T-helper 2 cell (primary cell): ENCODE measurements around the gene AFF1.
A peak's percentile ranks its signal among the peaks of the same experiment; 100 is the strongest.

Experiments used
- DNase-seq, 5 experiments: peaks; one replicate each; pipeline versions ENCODE4 v3.0.0 to v3.0.0-alpha.2; 2012 to 2022
- total RNA-seq, 2 donors: gene quantifications; one replicate each; lab custom pipeline; 2026; lab: John Stamatoyannopoulos, UW

AFF1 gene, protein sequence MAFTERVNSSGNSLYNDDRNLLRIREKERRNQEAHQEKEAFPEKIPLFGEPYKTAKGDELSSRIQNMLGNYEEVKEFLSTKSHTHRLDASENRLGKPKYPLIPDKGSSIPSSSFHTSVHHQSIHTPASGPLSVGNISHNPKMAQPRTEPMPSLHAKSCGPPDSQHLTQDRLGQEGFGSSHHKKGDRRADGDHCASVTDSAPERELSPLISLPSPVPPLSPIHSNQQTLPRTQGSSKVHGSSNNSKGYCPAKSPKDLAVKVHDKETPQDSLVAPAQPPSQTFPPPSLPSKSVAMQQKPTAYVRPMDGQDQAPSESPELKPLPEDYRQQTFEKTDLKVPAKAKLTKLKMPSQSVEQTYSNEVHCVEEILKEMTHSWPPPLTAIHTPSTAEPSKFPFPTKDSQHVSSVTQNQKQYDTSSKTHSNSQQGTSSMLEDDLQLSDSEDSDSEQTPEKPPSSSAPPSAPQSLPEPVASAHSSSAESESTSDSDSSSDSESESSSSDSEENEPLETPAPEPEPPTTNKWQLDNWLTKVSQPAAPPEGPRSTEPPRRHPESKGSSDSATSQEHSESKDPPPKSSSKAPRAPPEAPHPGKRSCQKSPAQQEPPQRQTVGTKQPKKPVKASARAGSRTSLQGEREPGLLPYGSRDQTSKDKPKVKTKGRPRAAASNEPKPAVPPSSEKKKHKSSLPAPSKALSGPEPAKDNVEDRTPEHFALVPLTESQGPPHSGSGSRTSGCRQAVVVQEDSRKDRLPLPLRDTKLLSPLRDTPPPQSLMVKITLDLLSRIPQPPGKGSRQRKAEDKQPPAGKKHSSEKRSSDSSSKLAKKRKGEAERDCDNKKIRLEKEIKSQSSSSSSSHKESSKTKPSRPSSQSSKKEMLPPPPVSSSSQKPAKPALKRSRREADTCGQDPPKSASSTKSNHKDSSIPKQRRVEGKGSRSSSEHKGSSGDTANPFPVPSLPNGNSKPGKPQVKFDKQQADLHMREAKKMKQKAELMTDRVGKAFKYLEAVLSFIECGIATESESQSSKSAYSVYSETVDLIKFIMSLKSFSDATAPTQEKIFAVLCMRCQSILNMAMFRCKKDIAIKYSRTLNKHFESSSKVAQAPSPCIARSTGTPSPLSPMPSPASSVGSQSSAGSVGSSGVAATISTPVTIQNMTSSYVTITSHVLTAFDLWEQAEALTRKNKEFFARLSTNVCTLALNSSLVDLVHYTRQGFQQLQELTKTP
- total RNA-seq, result 103 to 116 reads per million in 2 donors

DNA sequence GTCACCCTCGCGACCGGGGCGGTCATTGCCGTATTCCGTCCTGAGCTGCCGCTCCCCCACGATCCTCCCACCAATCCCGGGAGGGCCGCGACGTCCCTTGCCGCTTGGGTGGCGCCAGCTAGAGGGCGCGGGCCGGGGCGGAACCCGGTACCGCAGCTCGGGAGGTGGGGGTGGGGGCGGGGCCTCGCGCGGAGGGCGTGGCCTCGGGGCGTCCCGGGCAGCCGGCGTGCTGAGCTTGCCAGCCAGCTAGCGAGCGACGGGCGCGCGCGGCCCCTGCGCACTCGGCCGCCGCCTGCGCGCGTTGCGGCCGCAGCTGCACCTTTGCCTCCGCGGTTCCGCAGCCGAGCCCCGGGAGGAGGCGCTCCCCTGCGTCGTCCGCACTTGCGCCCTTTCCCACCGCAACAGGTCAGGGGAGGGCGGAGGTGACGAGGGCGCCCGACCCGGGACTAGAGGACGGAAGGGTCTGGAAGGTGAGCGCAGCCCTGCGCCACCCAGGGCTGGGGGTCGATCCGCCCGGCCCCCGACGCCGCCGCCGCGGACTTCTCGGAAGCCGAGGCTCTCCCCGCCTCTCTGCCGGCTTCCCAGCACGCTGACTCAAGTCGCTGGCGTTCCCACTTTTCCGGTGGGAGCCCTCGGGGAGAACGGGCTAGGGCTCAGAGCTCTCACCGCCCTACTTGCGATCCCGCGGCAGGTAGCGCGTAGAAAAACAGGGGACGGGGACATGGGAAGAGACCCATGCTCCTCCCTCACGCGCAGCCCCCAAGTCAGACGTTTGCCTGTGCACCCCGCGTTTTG is at the start of gene AFF1:
TSS of gene AFF1 (plus strand) at position 241 of the 795 bp plus-strand sequence. CDS start 13,523 bp downstream, outside the sequence.
- peak; percentile 77 to 96 (median 83) for DNase-seq

GRCh38 chr4:86890790-86891189 is 44.0 kb upstream of the AFF1 start:
- no peak for DNase-seq

GRCh38 chr4:86891762-86892635 is 42.8 kb upstream of the AFF1 start, which contains the start of gene C4orf36:
Gene C4orf36 (minus strand): TSS chr4:86892422. CDS start chr4:86891520, 902 bp downstream.
- peak in 1 of 5 experiments; percentile 61 for DNase-seq

DNA sequence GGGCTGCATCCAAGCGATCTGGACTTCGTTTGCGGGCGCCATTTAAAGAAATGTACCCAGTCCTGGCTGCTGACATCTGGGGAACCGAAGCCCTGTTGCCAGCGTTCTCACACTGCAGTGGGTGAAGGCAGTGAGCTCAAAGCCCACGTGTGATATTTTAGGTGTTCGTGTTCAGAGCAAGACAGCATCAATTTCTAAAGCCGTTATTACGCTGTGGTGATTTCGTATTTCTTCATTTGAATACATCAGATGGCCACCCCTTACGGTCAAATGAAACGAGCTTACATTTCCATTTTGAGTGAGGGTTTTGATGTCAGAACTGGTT is 42.2 kb upstream of the AFF1 start:
- DNase-seq, result no peak

DNA sequence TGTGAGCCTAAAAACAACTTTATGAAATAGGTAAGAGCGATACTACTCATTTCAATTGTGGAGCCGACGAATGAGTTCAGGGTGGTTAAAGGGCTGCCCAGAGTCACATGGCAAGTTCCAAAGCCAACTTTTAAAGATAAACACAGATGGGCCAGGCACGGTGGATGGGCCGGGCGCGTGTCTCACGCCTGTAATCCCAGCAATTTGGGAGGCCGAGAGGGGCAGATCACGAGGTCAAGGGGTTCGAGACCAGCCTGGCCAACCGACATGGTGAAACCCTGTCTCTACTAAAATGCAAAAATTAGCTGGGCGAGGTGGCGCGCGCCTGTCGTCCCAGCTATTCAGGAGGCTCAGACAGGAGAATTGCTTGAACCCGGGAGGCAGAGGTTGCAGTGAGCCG is 41.7 kb upstream of the AFF1 start:
- DNase-seq, result no peak

DNA sequence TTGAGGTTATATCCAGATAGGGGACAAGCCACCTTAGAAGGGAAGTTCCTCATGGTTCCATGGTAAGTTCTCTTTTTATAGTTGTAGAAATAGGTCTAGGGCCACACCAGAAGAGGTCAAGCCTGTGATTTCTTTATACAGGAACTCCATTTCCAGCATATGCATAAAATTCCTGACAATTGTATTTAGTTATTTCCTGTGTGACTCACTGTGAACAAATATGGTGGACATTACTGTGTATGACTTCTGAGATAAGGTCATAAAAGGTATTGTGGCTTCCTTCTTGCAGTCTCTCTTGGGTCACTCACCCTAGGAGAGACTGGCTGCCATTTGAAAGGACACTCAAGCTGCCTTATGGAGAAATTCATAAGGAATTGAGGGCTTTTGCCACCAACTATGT is 40.4 kb upstream of the AFF1 start:
- no peak for DNase-seq

- DNase-seq, result peak in 1 of 5 experiments; percentile 71
Observed at GRCh38 chr4:86895692-86896488, 38.9 kb upstream of the AFF1 start.

DNA sequence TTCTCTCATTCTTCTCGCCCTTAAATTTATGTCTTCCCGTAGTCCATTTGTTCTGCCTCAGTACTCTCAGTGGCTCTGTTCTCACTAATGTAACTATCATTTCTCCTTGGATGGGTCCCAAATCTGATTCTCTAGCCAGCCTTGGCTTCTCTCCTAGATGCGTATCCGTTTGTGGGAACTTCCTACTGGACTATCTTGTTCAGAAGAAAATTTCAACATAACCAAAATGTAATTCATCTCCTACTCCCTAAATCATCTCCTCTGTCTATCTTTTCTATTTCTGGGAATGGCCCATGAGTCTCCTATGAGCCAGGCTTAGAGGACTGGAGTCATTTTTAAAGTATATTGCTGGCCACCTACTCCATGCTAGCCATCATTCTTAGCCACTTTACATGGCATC is 38.2 kb upstream of the AFF1 start:
- no peak for DNase-seq

DNA sequence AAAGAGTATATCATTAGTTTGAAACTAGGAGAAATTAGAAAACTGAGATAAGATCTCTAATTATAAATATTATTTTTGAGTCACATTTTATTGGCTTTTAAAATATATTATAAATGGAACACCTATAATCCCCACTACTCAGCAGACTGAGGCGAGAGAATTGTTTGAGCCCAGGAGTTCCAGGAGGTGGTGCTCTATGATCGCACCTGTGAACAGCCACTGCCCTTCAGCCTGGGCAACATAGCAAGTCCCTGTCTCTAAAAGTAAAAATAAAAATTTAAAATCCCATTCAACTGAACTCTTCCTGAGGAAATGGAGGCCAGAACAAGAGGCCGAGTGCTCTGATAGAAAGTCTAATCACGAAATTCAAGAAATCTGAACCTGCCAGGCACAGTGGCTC is 36.2 kb upstream of the AFF1 start:
- DNase-seq, result no peak

- no peak for DNase-seq
Observed at GRCh38 chr4:86901864-86902263, 32.9 kb upstream of the AFF1 start.

- no peak for DNase-seq
Observed at GRCh38 chr4:86908251-86908657, 26.6 kb upstream of the AFF1 start.

DNA sequence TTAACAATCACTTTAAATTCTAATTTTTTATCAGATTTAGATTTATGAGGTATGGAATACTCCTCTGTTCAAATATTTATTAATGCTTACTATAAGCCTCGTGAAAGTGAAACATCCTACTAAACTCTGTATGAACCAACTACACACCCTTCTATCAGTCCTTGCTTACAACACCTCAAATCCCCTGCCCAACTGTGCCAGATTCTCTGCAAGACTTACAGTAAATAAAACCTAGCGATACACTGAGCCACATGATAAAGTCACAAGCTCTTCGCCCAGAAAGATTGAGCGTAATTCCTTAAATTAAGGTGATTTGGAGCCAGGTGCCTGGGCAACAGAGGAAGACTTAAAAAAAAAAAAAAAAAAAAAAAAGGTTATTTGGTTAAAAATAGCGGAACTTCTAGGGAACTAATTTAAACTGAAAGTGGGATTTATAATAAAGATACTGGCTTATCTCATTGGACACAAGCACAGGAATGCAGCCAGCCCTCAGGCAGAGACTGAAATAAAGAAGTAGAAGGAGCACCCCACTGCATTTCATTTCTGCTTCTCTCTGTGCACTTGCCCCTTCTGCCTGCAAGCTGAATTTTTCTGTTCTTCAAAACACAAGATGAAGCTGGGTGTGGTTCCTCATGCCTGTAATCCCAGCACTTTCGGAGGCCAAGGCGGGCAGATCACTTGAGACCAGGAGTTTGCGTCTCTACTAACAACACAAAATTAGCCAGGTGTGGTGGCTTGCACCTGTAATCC is 25.1 kb upstream of the AFF1 start:
- DNase-seq, result no peak

- no peak for DNase-seq
Observed at GRCh38 chr4:86910369-86910768, 24.4 kb upstream of the AFF1 start.

GRCh38 chr4:86910820-86911684 is 23.8 kb upstream of the AFF1 start:
- DNase-seq, result no peak

DNA sequence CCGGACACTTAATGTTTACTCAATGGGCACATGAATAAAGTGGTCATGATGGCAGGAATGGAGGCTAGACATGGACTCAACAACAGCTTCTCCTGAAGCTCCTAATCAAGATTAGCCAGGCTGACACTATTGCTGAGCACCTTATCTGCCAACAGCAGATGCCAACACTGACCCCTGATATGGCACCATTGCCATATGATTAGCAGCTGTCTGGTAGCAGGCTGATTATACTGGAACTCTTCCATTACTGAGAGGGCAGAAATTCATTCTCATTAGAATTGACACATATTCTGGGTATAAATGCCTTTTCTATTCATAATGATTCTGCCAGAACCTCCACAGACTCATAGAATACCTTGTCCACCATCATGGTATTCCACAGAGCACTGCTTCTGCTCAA is 18.4 kb upstream of the AFF1 start:
- DNase-seq, result no peak

DNA sequence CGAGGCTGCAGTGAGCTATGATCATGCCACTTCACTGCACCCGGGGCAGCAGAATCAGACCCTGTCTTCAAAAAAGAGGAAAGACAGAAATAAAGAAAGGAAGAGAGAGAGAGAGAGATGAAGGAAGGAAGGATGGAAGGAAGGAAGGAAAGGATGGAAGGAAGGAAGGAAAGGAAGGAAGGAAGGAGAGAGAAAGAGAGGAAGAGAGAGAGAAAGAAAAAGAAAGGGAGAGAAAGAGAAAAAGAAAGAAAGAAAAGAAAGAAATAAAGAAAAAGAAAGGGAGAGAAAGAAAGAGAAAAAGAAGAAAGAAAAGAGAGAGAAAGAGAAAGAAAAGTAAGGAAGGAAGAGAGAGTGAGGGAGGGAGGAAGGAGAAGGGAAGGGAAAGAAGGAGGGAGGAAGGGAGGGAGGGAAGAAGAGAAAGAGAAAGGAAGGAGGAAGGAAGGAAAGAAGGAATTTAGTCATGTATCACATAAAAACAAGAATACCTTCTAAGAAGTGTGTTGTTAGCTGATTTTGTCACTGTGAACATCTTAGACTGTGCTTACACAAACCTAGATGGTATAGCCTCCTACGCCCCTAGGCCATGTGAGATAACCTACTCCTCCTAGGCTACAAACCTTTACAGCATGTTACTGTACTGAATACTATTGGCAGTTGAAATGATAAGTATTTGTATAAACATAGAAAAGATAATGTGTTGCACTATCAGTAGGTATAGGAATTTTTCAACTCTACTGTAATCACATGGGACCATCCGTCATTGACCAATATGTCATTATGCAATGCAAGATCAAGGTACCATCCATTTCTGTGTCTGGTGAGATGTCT is 17.4 kb upstream of the AFF1 start:
- no peak for DNase-seq

GRCh38 chr4:86918539-86919072 is 16.2 kb upstream of the AFF1 start:
- no peak for DNase-seq
